ENCODE measurements around the gene TUBG1.

DNA sequence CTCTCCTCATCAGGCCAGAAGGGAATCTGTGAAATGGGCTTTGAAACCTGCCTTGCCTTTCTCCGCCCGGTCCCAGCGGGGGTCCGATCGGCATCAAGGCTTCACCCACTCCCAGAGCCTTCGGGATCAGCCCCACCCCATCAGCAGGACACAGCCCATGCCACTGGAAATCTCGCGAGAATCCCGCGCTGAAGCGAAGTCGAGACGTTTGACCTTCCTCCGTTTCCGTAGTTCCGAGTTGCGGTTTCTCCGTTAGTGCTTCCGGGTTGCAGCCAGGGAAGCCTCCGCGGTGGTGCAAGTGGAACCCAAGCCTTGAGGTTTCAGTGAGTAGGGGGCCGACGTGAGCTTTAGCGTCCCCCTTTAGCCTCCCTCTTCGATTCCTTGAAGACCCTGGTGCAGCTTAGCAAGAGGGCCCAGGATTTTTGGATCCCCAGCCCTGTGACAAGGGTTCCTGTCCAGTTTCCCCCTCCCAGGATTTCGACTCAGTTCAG, 47.5 kb upstream of the TUBG1 start, which contains the start of gene COASY:
- TF ChIP-seq ZSCAN18 (CRISPR knock-in tag; IDR thresholded peaks at IDR 0.05) = no peak
- TF ChIP-seq CTCF (IDR thresholded peaks at IDR 0.05) = no peak
- peak; percentile 95 for TF ChIP-seq NR2C2 (CRISPR knock-in tag; IDR thresholded peaks at IDR 0.05)
- no peak for TF ChIP-seq ATF2 (CRISPR knock-in tag; IDR thresholded peaks at IDR 0.05; ENCODE audit: borderline replicate concordance, low read depth)
- TF ChIP-seq JUN (CRISPR knock-in tag; IDR thresholded peaks at IDR 0.05) = no peak
- TF ChIP-seq HMGXB4 (CRISPR knock-in tag; IDR thresholded peaks at IDR 0.05) = peak; percentile 55; the same call in 1 of the 2 replicates
- TF ChIP-seq ZNF232 (CRISPR knock-in tag; IDR thresholded peaks at IDR 0.05) = no peak
- no peak for TF ChIP-seq ZNF263 (CRISPR knock-in tag; IDR thresholded peaks at IDR 0.05; ENCODE audit: low read depth)
- TF ChIP-seq CREM (CRISPR knock-in tag; IDR thresholded peaks at IDR 0.05) = peak; percentile 71
- TF ChIP-seq, protein P1, sequence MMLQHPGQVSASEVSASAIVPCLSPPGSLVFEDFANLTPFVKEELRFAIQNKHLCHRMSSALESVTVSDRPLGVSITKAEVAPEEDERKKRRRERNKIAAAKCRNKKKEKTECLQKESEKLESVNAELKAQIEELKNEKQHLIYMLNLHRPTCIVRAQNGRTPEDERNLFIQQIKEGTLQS (CRISPR knock-in tag; conservative IDR thresholded peaks at IDR 0.05) = no peak
- TF ChIP-seq, protein P2, sequence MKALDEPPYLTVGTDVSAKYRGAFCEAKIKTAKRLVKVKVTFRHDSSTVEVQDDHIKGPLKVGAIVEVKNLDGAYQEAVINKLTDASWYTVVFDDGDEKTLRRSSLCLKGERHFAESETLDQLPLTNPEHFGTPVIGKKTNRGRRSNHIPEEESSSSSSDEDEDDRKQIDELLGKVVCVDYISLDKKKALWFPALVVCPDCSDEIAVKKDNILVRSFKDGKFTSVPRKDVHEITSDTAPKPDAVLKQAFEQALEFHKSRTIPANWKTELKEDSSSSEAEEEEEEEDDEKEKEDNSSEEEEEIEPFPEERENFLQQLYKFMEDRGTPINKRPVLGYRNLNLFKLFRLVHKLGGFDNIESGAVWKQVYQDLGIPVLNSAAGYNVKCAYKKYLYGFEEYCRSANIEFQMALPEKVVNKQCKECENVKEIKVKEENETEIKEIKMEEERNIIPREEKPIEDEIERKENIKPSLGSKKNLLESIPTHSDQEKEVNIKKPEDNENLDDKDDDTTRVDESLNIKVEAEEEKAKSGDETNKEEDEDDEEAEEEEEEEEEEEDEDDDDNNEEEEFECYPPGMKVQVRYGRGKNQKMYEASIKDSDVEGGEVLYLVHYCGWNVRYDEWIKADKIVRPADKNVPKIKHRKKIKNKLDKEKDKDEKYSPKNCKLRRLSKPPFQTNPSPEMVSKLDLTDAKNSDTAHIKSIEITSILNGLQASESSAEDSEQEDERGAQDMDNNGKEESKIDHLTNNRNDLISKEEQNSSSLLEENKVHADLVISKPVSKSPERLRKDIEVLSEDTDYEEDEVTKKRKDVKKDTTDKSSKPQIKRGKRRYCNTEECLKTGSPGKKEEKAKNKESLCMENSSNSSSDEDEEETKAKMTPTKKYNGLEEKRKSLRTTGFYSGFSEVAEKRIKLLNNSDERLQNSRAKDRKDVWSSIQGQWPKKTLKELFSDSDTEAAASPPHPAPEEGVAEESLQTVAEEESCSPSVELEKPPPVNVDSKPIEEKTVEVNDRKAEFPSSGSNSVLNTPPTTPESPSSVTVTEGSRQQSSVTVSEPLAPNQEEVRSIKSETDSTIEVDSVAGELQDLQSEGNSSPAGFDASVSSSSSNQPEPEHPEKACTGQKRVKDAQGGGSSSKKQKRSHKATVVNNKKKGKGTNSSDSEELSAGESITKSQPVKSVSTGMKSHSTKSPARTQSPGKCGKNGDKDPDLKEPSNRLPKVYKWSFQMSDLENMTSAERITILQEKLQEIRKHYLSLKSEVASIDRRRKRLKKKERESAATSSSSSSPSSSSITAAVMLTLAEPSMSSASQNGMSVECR (CRISPR knock-in tag; IDR thresholded peaks at IDR 0.05; ENCODE audit: borderline replicate concordance) = peak; percentile 40; the same call in 1 of the 2 replicates
- TF ChIP-seq, protein P3, sequence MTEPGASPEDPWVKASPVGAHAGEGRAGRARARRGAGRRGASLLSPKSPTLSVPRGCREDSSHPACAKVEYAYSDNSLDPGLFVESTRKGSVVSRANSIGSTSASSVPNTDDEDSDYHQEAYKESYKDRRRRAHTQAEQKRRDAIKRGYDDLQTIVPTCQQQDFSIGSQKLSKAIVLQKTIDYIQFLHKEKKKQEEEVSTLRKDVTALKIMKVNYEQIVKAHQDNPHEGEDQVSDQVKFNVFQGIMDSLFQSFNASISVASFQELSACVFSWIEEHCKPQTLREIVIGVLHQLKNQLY (CRISPR knock-in tag; IDR thresholded peaks at IDR 0.05) = no peak
- TF ChIP-seq, protein P4, sequence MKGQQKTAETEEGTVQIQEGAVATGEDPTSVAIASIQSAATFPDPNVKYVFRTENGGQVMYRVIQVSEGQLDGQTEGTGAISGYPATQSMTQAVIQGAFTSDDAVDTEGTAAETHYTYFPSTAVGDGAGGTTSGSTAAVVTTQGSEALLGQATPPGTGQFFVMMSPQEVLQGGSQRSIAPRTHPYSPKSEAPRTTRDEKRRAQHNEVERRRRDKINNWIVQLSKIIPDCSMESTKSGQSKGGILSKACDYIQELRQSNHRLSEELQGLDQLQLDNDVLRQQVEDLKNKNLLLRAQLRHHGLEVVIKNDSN (CRISPR knock-in tag; IDR thresholded peaks at IDR 0.05) = no peak
- TF ChIP-seq STAT6 (CRISPR knock-in tag; conservative IDR thresholded peaks at IDR 0.05; ENCODE audit: low read depth) = no peak

Measured in WTC11 (cell line).